CD4-positive, alpha-beta T cell (primary cell): ENCODE measurements around the gene BAG3. TPM values are rescaled to one million over a fixed set of nuclear protein-coding genes. Genes with fewer than 3 reads are reported as not detected.

Experiments
- ATAC-seq: fragments of 200-7000 bp; cut with Tn5 transposase; one replicate; pipeline ENCODE4 v1.10.0; 2022; ENCODE audit warnings: mild to moderate bottlenecking; ENCODE audit not compliant: poor library complexity
- CTCF ChIA-PET: fragments of 350-600 bp; sonication (Branson Sonifier 250); formaldehyde crosslinking; loops from one replicate; lab custom pipeline; 2021; ENCODE audit warnings: antibody characterized with exemption, inconsistent platforms; lab: Charles Lee
- POLR2A ChIA-PET: fragments of 350-600 bp; sonication (Branson Sonifier 250); formaldehyde crosslinking; loops from one replicate; lab custom pipeline; 2021; ENCODE audit warnings: antibody characterized with exemption, inconsistent platforms; lab: Charles Lee
- DNase-seq, 14 experiments: peaks; one replicate each; pipeline ENCODE4 v3.0.0-alpha.2; 2013 to 2020; ENCODE audit warnings: mixed read lengths in 2 of 14
- H3K27ac ChIP-seq, 2 donors: one replicate each; pipeline versions ENCODE4 v1.5.1 to v1.7.0; 2013; ENCODE audit warnings: low read length in 2 of 2, low read depth in 1 of 2, mild to moderate bottlenecking in 1 of 2
- H3K27me3 ChIP-seq, 2 experiments: 1 replicate in 1 of 2; 2 replicates in 1 of 2; pipeline versions ENCODE4 v1.6.1 to v1.7.0; 2013; ENCODE audit warnings: low read length in 2 of 2, control low read depth in 1 of 2, mild to moderate bottlenecking in 1 of 2, moderate library complexity in 1 of 2; ENCODE audit not compliant: insufficient read depth in 2 of 2, control insufficient read depth in 1 of 2
- H3K36me3 ChIP-seq: one replicate; pipeline ENCODE4 v1.6.1; 2013; ENCODE audit warnings: low read length, control low read depth; ENCODE audit not compliant: insufficient read depth
- H3K4me1 ChIP-seq: one replicate; pipeline ENCODE4 v1.6.1; 2013; ENCODE audit warnings: low read length, control low read depth; ENCODE audit not compliant: insufficient read depth
- H3K4me3 ChIP-seq: one replicate; pipeline ENCODE4 v1.5.1; 2013; ENCODE audit warnings: mild to moderate bottlenecking, low read length, moderate library complexity
- H3K9me3 ChIP-seq, 2 experiments: 1 replicate in 1 of 2; 2 replicates in 1 of 2; pipeline versions ENCODE4 v1.6.1 to v1.7.0; 2013; ENCODE audit warnings: low read length in 2 of 2, mild to moderate bottlenecking in 2 of 2, control low read depth in 1 of 2, moderate library complexity in 1 of 2; ENCODE audit not compliant: control insufficient read depth in 1 of 2, insufficient read depth in 1 of 2
- H3K27ac Mint-ChIP-seq: one replicate; pipeline ENCODE4 v1.8.0; 2020; ENCODE audit warnings: mixed read lengths
- H3K27me3 Mint-ChIP-seq: one replicate; pipeline ENCODE4 v1.8.0; 2021; ENCODE audit warnings: mixed read lengths
- H3K36me3 Mint-ChIP-seq: one replicate; pipeline ENCODE4 v1.8.0; 2021; ENCODE audit warnings: low read depth, mixed read lengths
- H3K4me1 Mint-ChIP-seq: one replicate; pipeline ENCODE4 v1.8.0; 2021; ENCODE audit warnings: low read depth, mixed read lengths
- H3K4me3 Mint-ChIP-seq: one replicate; pipeline ENCODE4 v1.8.0; 2020; ENCODE audit warnings: mild to moderate bottlenecking, mixed read lengths
- H3K9me3 Mint-ChIP-seq: one replicate; pipeline ENCODE4 v1.8.0; 2020; ENCODE audit warnings: mixed read lengths
- intact Hi-C, 2 experiments: fragments of 100-400 bp; cut with DNase I in 1 of 2; cut with micrococcal nuclease in 1 of 2; formaldehyde crosslinking; loops; one replicate each; pipeline versions ENCODE4 v1.15.1 to v1.9.0; 2023 to 2025; cut with DNase I, micrococcal nuclease
- total RNA-seq, 174 experiments: library from RNA in 2 of 174; stranded (reverse) in 2 of 174; gene quantifications; one replicate each; pipeline ENCODE4 v1.2.3 and lab custom pipeline; 2021 to 2026
- TF ChIP-seq, protein P1 (sequence below): fragments of 200-600 bp; IDR thresholded peaks from one replicate; pipeline ENCODE4 v1.8.0; 2022; ENCODE audit warnings: antibody characterized with exemption, mild to moderate bottlenecking

BAG3 gene
- total RNA-seq, 2 experiments from 2014 or later: 65.1 to 65.8 TPM

- Histone ChIP-seq H3K9me3 (peaks cover 1 to 4% of the 10 kb centered on the region in 2 experiments), H3K4me3 (no peak overlapping the region), H3K4me1 (peaks cover 19% of the 10 kb centered on the region), H3K36me3 (no peaks in the 10 kb centered on the region), H3K27me3 (no peaks in the 10 kb centered on the region), H3K27ac (no peak overlapping the region)
- TF ChIP-seq, protein P1, sequence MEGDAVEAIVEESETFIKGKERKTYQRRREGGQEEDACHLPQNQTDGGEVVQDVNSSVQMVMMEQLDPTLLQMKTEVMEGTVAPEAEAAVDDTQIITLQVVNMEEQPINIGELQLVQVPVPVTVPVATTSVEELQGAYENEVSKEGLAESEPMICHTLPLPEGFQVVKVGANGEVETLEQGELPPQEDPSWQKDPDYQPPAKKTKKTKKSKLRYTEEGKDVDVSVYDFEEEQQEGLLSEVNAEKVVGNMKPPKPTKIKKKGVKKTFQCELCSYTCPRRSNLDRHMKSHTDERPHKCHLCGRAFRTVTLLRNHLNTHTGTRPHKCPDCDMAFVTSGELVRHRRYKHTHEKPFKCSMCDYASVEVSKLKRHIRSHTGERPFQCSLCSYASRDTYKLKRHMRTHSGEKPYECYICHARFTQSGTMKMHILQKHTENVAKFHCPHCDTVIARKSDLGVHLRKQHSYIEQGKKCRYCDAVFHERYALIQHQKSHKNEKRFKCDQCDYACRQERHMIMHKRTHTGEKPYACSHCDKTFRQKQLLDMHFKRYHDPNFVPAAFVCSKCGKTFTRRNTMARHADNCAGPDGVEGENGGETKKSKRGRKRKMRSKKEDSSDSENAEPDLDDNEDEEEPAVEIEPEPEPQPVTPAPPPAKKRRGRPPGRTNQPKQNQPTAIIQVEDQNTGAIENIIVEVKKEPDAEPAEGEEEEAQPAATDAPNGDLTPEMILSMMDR: no peak
- ChIA-PET POLR2A (interaction anchor here (0.8 to 2.2 kb wide), 6 partner anchors 14 to 223 kb away, joined by 3 to 20 read pairs (median 10); partner anchors contain the start of genes INPP5F, MCMBP and TIAL1), CTCF (interaction anchor here (0.6 kb wide), 1 partner anchor 36 kb away, joined by 3 read pairs; no protein-coding TSS in a partner anchor)
- DNase-seq (no peak), ATAC-seq (no peak)
- intact Hi-C loops: loop anchor here (2.0 to 10.0 kb wide), 4 partner anchors 53 to 145 kb away; partner anchors contain the start of genes INPP5F (in 1 of the 2), RGS10 (in 1 of the 2) and TIAL1 (in 1 of the 2)
- peaks cover 41% of the 10 kb centered on the region for H3K4me1 Mint-ChIP-seq
- H3K9me3 Mint-ChIP-seq: no peaks in the 10 kb centered on the region
- peak overlapping the region; percentile 100 for H3K4me3 Mint-ChIP-seq
- H3K27ac Mint-ChIP-seq: peak overlapping the region; percentile 99
- no peaks in the 10 kb centered on the region for H3K27me3 Mint-ChIP-seq
- peaks cover 14% of the 10 kb centered on the region for H3K36me3 Mint-ChIP-seq
Measured at GRCh38 chr10:119650062-119650461, 1.1 kb upstream of the BAG3 start.

DNA sequence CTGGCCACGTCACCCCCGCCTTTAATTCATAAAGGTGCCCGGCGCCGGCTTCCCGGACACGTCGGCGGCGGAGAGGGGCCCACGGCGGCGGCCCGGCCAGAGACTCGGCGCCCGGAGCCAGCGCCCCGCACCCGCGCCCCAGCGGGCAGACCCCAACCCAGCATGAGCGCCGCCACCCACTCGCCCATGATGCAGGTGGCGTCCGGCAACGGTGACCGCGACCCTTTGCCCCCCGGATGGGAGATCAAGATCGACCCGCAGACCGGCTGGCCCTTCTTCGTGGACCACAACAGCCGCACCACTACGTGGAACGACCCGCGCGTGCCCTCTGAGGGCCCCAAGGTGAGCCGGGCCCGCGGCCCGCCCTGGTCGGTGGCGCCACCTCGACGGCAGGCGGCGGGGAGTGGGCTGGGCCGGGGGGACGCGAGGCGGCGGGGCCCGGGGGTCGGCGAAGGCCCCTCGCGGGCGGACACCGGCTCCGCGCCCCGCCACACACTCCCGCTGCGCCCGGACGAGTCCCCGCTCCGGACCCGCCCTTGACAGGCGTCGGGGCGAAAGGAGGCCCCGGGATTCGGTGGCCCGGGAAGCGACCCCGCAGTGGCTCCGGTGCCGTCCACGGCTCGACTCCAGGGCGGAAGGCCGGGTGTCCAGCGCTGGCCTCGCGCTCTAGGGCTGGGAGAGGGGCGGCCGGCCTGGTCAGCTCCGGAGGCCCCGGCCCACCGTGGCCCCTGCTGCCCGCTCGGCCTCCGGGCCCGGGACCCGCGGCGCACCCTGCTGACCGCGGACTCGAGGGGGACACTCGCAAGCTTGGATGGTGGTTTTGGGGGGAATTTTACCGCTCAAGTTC lies 557 bp downstream of the BAG3 start:
- H3K4me3 ChIP-seq: peak overlapping the region; percentile 72
- ATAC-seq: no peak
- intact Hi-C loops: loop anchor here (1.0 to 10.0 kb wide), 7 partner anchors 13 to 147 kb away; partner anchors contain the start of genes RGS10 (in 2 of the 2), TIAL1 (in 2 of the 2) and INPP5F (in 1 of the 2)

GRCh38 chr10:119652361-119652730 lies 1.2 kb downstream of the BAG3 start:
- no peaks in the 10 kb centered on the region for H3K27me3 ChIP-seq
- ChIA-PET CTCF (interaction anchor here (0.9 to 2.5 kb wide), 5 partner anchors 9 to 109 kb away, joined by 3 to 9 read pairs (median 4); partner anchors contain the start of gene RGS10), POLR2A (interaction anchor here (0.9 to 4.0 kb wide), 11 partner anchors 9 to 445 kb away, joined by 3 to 42 read pairs (median 12); partner anchors contain the start of genes GRK5, INPP5F, MCMBP and RGS10)
- Mint-ChIP-seq H3K9me3 (no peaks in the 10 kb centered on the region), H3K27me3 (no peaks in the 10 kb centered on the region), H3K4me1 (peaks cover 64% of the 10 kb centered on the region), H3K27ac (peak overlapping the region; percentile 92), H3K36me3 (peaks cover 34% of the 10 kb centered on the region), H3K4me3 (peak overlapping the region; percentile 91)
- H3K9me3 ChIP-seq: no peaks in the 10 kb centered on the region
- TF ChIP-seq, protein P1: no peak
- H3K4me1 ChIP-seq: peaks cover 42% of the 10 kb centered on the region
- peak overlapping the region; percentile 72 for H3K4me3 ChIP-seq
- intact Hi-C loops: loop anchor here in 1 of 2 experiments (1.0 to 10.0 kb wide), 5 partner anchors 12 to 148 kb away; partner anchors contain the start of genes RGS10 and TIAL1
- H3K36me3 ChIP-seq: peaks cover 9% of the 10 kb centered on the region
- ATAC-seq (peak; percentile 62), DNase-seq (peak in 4 of 14 experiments; percentile 24 to 80 (median 76))
- peak overlapping the region; percentile 29 to 88 for H3K27ac ChIP-seq

More for the DNA sequence above, 557 bp downstream of the BAG3 start:
- H3K27ac ChIP-seq: peak overlapping the region; percentile 66 to 88
- peak in 10 of 14 experiments; percentile 7 to 60 (median 15) for DNase-seq
- TF ChIP-seq, protein P1: no peak
- H3K9me3 Mint-ChIP-seq: no peaks in the 10 kb centered on the region
- CTCF ChIA-PET: interaction anchor here (1.0 to 2.5 kb wide), 4 partner anchors 9 to 109 kb away, joined by 3 to 9 read pairs (median 3); partner anchors contain the start of gene RGS10
- H3K27ac Mint-ChIP-seq: peak overlapping the region; percentile 99
- H3K36me3 Mint-ChIP-seq: peaks cover 28% of the 10 kb centered on the region
- H3K36me3 ChIP-seq: peaks cover 4% of the 10 kb centered on the region
- no peaks in the 10 kb centered on the region for H3K27me3 Mint-ChIP-seq
- H3K4me3 Mint-ChIP-seq: peak overlapping the region; percentile 94
- H3K4me1 Mint-ChIP-seq: peaks cover 57% of the 10 kb centered on the region
- POLR2A ChIA-PET: interaction anchor here (0.8 to 2.2 kb wide), 14 partner anchors 8 to 445 kb away, joined by 3 to 20 read pairs (median 5); partner anchors contain the start of genes GRK5, INPP5F, MCMBP and RGS10
- H3K27me3 ChIP-seq: no peaks in the 10 kb centered on the region
- no peaks in the 10 kb centered on the region for H3K9me3 ChIP-seq
- peaks cover 36% of the 10 kb centered on the region for H3K4me1 ChIP-seq
